ENCODE data around the gene CELA3B. TPM values are rescaled to one million over a fixed set of nuclear protein-coding genes. Genes with fewer than 3 reads are reported as not detected.

CELA3B gene
- total RNA-seq, 1 experiment from 2014 or later, result 4.4 TPM

DNA sequence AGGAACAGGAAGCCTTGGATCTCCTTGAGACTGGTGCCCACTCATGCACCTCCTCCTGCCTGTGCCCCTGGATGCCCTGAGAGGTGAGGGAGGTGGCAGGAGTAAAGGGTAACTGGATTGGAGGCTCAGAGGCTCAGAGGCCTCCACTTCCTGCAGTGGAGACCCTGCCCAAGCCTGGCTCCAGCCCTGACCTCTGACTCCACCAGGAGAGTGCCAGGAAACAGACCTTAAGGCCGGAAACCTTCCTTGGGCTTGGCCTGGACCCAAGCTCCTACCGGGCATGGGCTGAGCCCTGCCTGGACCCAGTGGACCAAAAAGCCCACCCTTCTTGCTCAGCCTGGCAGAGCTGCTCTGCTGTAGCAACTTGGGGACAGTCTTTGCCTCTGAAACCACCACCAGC, 15.0 kb upstream of the CELA3B start:
- H3K27ac Mint-ChIP-seq, result no peak overlapping the region
- no peaks in the 10 kb centered on the region for H3K9me3 Mint-ChIP-seq
- no peaks in the 10 kb centered on the region for H3K27me3 Mint-ChIP-seq (ENCODE audit: low read depth)
- no peak for DNase-seq (ENCODE audit: low spot score)
- ATAC-seq, result no peak
- no peak overlapping the region for H3K4me3 Mint-ChIP-seq
- peaks cover 18% of the 10 kb centered on the region for H3K4me1 Mint-ChIP-seq
- TF ChIP-seq NR1H2 (CRISPR knock-in tag; IDR thresholded peaks at IDR 0.05) (no peak), CREM (CRISPR knock-in tag; IDR thresholded peaks at IDR 0.05) (no peak), FOXP1 (CRISPR knock-in tag; IDR thresholded peaks at IDR 0.05; ENCODE audit: borderline replicate concordance) (no peak), NR3C1 (CRISPR knock-in tag; conservative IDR thresholded peaks at IDR 0.05; ENCODE audit: low read depth) (no peak), TEAD1 (CRISPR knock-in tag; IDR thresholded peaks at IDR 0.05) (no peak), NR2C2 (CRISPR knock-in tag; IDR thresholded peaks at IDR 0.05) (no peak), TEAD4 (CRISPR knock-in tag; IDR thresholded peaks at IDR 0.05) (no peak), CREB1 (CRISPR knock-in tag; IDR thresholded peaks at IDR 0.05) (no peak), CBFB (CRISPR knock-in tag; IDR thresholded peaks at IDR 0.05; ENCODE audit: low read depth) (no peak), ETV6 (CRISPR knock-in tag; IDR thresholded peaks at IDR 0.05) (no peak), JUN (CRISPR knock-in tag; IDR thresholded peaks at IDR 0.05) (no peak), RORB (CRISPR knock-in tag; IDR thresholded peaks at IDR 0.05) (no peak)
- TF ChIP-seq, protein P1, sequence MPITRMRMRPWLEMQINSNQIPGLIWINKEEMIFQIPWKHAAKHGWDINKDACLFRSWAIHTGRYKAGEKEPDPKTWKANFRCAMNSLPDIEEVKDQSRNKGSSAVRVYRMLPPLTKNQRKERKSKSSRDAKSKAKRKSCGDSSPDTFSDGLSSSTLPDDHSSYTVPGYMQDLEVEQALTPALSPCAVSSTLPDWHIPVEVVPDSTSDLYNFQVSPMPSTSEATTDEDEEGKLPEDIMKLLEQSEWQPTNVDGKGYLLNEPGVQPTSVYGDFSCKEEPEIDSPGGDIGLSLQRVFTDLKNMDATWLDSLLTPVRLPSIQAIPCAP (CRISPR knock-in tag; IDR thresholded peaks at IDR 0.05), result no peak
- TF ChIP-seq, protein P2, sequence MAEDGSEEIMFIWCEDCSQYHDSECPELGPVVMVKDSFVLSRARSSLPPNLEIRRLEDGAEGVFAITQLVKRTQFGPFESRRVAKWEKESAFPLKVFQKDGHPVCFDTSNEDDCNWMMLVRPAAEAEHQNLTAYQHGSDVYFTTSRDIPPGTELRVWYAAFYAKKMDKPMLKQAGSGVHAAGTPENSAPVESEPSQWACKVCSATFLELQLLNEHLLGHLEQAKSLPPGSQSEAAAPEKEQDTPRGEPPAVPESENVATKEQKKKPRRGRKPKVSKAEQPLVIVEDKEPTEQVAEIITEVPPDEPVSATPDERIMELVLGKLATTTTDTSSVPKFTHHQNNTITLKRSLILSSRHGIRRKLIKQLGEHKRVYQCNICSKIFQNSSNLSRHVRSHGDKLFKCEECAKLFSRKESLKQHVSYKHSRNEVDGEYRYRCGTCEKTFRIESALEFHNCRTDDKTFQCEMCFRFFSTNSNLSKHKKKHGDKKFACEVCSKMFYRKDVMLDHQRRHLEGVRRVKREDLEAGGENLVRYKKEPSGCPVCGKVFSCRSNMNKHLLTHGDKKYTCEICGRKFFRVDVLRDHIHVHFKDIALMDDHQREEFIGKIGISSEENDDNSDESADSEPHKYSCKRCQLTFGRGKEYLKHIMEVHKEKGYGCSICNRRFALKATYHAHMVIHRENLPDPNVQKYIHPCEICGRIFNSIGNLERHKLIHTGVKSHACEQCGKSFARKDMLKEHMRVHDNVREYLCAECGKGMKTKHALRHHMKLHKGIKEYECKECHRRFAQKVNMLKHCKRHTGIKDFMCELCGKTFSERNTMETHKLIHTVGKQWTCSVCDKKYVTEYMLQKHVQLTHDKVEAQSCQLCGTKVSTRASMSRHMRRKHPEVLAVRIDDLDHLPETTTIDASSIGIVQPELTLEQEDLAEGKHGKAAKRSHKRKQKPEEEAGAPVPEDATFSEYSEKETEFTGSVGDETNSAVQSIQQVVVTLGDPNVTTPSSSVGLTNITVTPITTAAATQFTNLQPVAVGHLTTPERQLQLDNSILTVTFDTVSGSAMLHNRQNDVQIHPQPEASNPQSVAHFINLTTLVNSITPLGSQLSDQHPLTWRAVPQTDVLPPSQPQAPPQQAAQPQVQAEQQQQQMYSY (CRISPR knock-in tag; IDR thresholded peaks at IDR 0.05), result no peak
- POLR2A ChIA-PET, result no interaction called here
- H3K36me3 Mint-ChIP-seq, result no peaks in the 10 kb centered on the region
- CTCF ChIA-PET, result interaction anchor here (2.1 kb wide), 1 partner anchor 80 kb away, joined by 11 read pairs; no protein-coding TSS in a partner anchor

DNA sequence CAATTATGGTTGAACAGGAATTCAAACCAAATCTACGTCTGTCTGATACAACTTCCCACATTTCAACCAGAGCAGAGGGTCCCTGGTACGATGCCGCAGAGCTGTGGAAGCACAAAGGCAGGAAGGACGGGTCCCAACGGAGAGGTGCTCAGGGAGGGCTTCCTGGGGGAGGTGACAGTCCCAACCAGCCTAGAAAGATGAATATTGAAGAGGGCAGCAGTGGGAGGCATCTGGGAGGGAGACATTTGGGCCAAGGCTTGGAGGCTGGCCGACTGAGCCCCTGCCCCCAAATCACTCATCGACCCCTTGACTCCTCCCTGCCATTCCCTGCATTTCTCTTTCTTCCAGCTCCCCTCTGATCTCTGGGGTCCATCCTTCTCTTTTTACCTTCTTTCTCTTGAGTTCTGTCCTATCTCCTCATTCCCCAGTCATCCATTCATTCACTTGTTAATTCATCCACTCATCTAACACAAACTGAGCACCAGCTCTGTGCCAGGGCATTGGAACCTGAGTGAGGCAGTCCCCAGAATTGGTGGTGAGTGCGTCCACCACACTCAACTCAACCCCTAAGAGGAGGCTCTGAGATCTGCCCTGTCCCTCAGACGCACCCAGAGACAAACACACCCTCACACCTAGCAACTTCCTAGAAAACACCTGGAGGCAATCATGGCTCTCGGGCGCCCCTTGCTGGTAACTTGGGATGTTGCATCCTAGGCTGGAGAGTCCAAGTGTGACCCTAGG, 13.2 kb upstream of the CELA3B start:
- TF ChIP-seq, protein P3, sequence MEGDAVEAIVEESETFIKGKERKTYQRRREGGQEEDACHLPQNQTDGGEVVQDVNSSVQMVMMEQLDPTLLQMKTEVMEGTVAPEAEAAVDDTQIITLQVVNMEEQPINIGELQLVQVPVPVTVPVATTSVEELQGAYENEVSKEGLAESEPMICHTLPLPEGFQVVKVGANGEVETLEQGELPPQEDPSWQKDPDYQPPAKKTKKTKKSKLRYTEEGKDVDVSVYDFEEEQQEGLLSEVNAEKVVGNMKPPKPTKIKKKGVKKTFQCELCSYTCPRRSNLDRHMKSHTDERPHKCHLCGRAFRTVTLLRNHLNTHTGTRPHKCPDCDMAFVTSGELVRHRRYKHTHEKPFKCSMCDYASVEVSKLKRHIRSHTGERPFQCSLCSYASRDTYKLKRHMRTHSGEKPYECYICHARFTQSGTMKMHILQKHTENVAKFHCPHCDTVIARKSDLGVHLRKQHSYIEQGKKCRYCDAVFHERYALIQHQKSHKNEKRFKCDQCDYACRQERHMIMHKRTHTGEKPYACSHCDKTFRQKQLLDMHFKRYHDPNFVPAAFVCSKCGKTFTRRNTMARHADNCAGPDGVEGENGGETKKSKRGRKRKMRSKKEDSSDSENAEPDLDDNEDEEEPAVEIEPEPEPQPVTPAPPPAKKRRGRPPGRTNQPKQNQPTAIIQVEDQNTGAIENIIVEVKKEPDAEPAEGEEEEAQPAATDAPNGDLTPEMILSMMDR (IDR thresholded peaks at IDR 0.05), result peak; percentile 94
- no peak for TF ChIP-seq GRHL2 (CRISPR knock-in tag; IDR thresholded peaks at IDR 0.05; ENCODE audit: insufficient replicate concordance, severe bottlenecking)
- peak overlapping the region; percentile 5; the same call in 1 of the 2 replicates for H3K4me3 Mint-ChIP-seq
- H3K27me3 Mint-ChIP-seq (ENCODE audit: low read depth), result no peaks in the 10 kb centered on the region
- no peaks in the 10 kb centered on the region for H3K36me3 Mint-ChIP-seq
- ATAC-seq (peak; percentile 94), DNase-seq (ENCODE audit: low spot score) (peak; percentile 91)
- ChIA-PET CTCF (interaction anchor here (0.7 to 2.1 kb wide), 18 partner anchors 11 to 303 kb away, joined by 3 to 11 read pairs (median 3); no protein-coding TSS in a partner anchor), POLR2A (interaction anchor here (0.7 kb wide), 1 partner anchor 455 kb away, joined by 8 read pairs; no protein-coding TSS in a partner anchor)
- no peaks in the 10 kb centered on the region for H3K9me3 Mint-ChIP-seq
- peak overlapping the region; percentile 52 for H3K27ac Mint-ChIP-seq
- peaks cover 12% of the 10 kb centered on the region for H3K4me1 Mint-ChIP-seq

Measured in WTC11 (cell line).